Uterus (tissue), 4 donors: Measurements from ENCODE around the gene MEGF8. TPM values are rescaled to one million over a fixed set of nuclear protein-coding genes. Genes with fewer than 3 reads are reported as not detected.

Source experiments
- DNase-seq, 2 donors: peaks; one replicate each; pipeline ENCODE4 v3.0.0-alpha.2; 2019 to 2020
- H3K27ac ChIP-seq, 2 donors: fragments of 200-600 bp; sonication (generic); 1 replicate in 1 of 2; 2 replicates in 1 of 2; pipeline ENCODE4 v1.5.1; 2016 to 2018
- H3K27me3 ChIP-seq, 2 donors: fragments of 200-600 bp; sonication (generic); one replicate each; pipeline ENCODE4 v1.5.1; 2018 to 2019; ENCODE audit warnings: control low read depth in 1 of 2
- H3K36me3 ChIP-seq, 2 donors: fragments of 200-600 bp; sonication (generic); one replicate each; pipeline ENCODE4 v1.5.1; 2019; ENCODE audit warnings: control low read depth in 1 of 2
- H3K4me1 ChIP-seq, 2 donors: fragments of 200-600 bp; sonication (generic); one replicate each; pipeline ENCODE4 v1.5.1; 2018 to 2019; ENCODE audit warnings: control low read depth in 1 of 2
- H3K4me3 ChIP-seq, 2 donors: fragments of 200-600 bp; sonication (generic); 1 replicate in 1 of 2; 2 replicates in 1 of 2; pipeline ENCODE4 v1.5.1; 2018 to 2019; ENCODE audit warnings: mild to moderate bottlenecking in 1 of 2
- H3K9me3 ChIP-seq, 2 donors: fragments of 200-600 bp; sonication (generic); one replicate each; pipeline ENCODE4 v1.5.1; 2019; ENCODE audit warnings: control low read depth in 1 of 2
- POLR2A ChIP-seq, 2 donors: fragments of 450-650 bp; IDR thresholded peaks; one replicate each; pipeline ENCODE4 v1.6.1; 2016; ENCODE audit warnings: antibody characterized with exemption in 2 of 2, mild to moderate bottlenecking in 1 of 2, moderate library complexity in 1 of 2
- intact Hi-C: fragments of 100-400 bp; cut with DNase I; formaldehyde crosslinking; loops from one replicate; pipeline ENCODE4 v1.15.1; 2023; ENCODE audit warnings: low total_unique reads
- total RNA-seq, 4 donors: library from RNA; depleted of rRNA in 3 of 4; stranded (reverse); fragments of >200 nt in 3 of 4; gene quantifications; one replicate each; pipeline versions ENCODE4 v1.1.0 to v1.2.4, GENCODE V29; 2014 to 2023
- TF ChIP-seq, protein P1 (sequence below), 4 experiments: fragments of 200-600 bp in 2 of 4; fragments of 450-650 bp in 2 of 4; sonication (generic) in 2 of 4; IDR thresholded peaks; one replicate each; pipeline ENCODE4 v1.5.1; 2016 to 2019; ENCODE audit warnings: antibody characterized with exemption in 4 of 4, mild to moderate bottlenecking in 2 of 4, moderate library complexity in 1 of 4
- donor health status: DM: yes; HTN: yes; CAD: no.

The MEGF8 gene
- total RNA-seq, 4 donors from 2014 or later, result 3.6 to 30.0 (median 19.1) TPM

GRCh38 chr19:42325896-42326771 lies 699 bp downstream of the MEGF8 start:
- Histone ChIP-seq H3K9me3 (no peaks in the 10 kb centered on the region), H3K4me3 (peak overlapping the region; percentile 73 to 90), H3K36me3 (no peaks in the 10 kb centered on the region), H3K4me1 (peaks cover 0 to 20% of the 10 kb centered on the region in 2 donors), H3K27me3 (peaks cover 8 to 15% of the 10 kb centered on the region in 2 donors), H3K27ac (peak overlapping the region; percentile 55 to 71)
- TF ChIP-seq, protein P1, sequence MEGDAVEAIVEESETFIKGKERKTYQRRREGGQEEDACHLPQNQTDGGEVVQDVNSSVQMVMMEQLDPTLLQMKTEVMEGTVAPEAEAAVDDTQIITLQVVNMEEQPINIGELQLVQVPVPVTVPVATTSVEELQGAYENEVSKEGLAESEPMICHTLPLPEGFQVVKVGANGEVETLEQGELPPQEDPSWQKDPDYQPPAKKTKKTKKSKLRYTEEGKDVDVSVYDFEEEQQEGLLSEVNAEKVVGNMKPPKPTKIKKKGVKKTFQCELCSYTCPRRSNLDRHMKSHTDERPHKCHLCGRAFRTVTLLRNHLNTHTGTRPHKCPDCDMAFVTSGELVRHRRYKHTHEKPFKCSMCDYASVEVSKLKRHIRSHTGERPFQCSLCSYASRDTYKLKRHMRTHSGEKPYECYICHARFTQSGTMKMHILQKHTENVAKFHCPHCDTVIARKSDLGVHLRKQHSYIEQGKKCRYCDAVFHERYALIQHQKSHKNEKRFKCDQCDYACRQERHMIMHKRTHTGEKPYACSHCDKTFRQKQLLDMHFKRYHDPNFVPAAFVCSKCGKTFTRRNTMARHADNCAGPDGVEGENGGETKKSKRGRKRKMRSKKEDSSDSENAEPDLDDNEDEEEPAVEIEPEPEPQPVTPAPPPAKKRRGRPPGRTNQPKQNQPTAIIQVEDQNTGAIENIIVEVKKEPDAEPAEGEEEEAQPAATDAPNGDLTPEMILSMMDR (IDR thresholded peaks at IDR 0.05), result no peak
- TF ChIP-seq POLR2A (IDR thresholded peaks at IDR 0.05), result no peak
- intact Hi-C loops, result no loop called here
- no peak for DNase-seq

DNA sequence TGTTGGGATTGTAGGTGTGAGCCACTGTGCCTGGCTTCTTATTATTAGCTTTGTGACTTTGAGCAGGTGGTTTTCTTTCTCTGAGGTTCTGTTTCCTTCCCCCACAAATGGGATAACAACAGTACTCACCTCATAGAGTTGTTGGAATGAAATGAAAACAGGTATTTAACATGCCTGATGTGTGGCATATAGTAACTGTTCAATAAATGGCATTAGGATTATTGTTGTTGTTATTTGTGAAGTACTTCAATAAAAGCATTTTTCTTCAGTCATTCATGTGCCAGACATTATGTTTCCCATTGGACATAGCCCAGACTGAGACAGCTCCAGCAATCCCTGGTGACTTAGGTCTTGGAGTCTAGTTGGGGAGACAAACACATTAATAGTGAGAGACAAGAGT lies 1.5 kb downstream of the MEGF8 start:
- intact Hi-C loops, result no loop called here
- peaks cover 0 to 20% of the 10 kb centered on the region in 2 donors for H3K4me1 ChIP-seq

DNA sequence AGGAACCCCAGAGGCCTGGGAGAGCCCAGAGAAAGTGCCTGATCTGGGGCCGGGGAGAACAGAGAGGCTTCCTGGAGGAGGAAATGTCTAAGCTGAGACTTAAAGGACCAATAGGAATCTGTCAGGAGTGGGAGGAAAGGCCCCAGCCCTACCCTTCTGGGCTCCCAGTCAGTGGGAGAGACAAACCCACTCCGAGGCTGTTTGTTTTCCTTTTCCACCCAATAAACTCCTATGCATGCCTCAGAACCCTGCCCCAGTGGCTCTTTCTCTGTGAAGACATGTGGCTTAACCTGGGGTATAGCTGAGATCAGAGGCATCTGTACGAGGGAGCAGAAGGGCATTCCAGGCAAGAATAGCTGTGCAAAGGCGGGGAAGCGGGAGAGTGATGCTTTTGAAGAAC lies 1.9 kb downstream of the MEGF8 start:
- no peak overlapping the region for H3K4me3 ChIP-seq
- DNase-seq, result no peak
- intact Hi-C loops, result no loop called here
- TF ChIP-seq POLR2A (IDR thresholded peaks at IDR 0.05), result no peak
- TF ChIP-seq, protein P1 (IDR thresholded peaks at IDR 0.05), result no peak
- H3K27ac ChIP-seq, result no peak overlapping the region
- H3K9me3 ChIP-seq, result no peaks in the 10 kb centered on the region
- H3K4me1 ChIP-seq, result peaks cover 0 to 20% of the 10 kb centered on the region in 2 donors
- H3K36me3 ChIP-seq, result no peaks in the 10 kb centered on the region
- peaks cover 8 to 15% of the 10 kb centered on the region in 2 donors for H3K27me3 ChIP-seq

More for the DNA sequence above, 1.5 kb downstream of the MEGF8 start:
- peaks cover 8 to 15% of the 10 kb centered on the region in 2 donors for H3K27me3 ChIP-seq
- peak overlapping the region in 1 of 2 donors; percentile 90 for H3K4me3 ChIP-seq
- no peak for TF ChIP-seq POLR2A (IDR thresholded peaks at IDR 0.05)
- TF ChIP-seq, protein P1 (IDR thresholded peaks at IDR 0.05), result no peak
- no peaks in the 10 kb centered on the region for H3K9me3 ChIP-seq
- H3K27ac ChIP-seq, result no peak overlapping the region
- H3K36me3 ChIP-seq, result no peaks in the 10 kb centered on the region
- DNase-seq, result no peak

- H3K27ac ChIP-seq, result no peak overlapping the region
- no peaks in the 10 kb centered on the region for H3K9me3 ChIP-seq
- intact Hi-C loops, result no loop called here
- H3K36me3 ChIP-seq, result no peaks in the 10 kb centered on the region
- no peak overlapping the region for H3K4me3 ChIP-seq
- no peak for TF ChIP-seq POLR2A (IDR thresholded peaks at IDR 0.05)
- TF ChIP-seq, protein P1 (IDR thresholded peaks at IDR 0.05), result no peak
- H3K4me1 ChIP-seq, result peaks cover 0 to 20% of the 10 kb centered on the region in 2 donors
- H3K27me3 ChIP-seq, result peaks cover 8 to 15% of the 10 kb centered on the region in 2 donors
- DNase-seq, result no peak
Measured at GRCh38 chr19:42328106-42328505, 2.7 kb downstream of the MEGF8 start.

GRCh38 chr19:42328854-42329253 lies 3.4 kb downstream of the MEGF8 start:
- intact Hi-C loops, result no loop called here
- Histone ChIP-seq H3K27me3 (peaks cover 8 to 12% of the 10 kb centered on the region in 2 donors), H3K4me1 (peaks cover 0 to 17% of the 10 kb centered on the region in 2 donors), H3K27ac (no peak overlapping the region), H3K4me3 (no peak overlapping the region), H3K36me3 (no peaks in the 10 kb centered on the region), H3K9me3 (no peaks in the 10 kb centered on the region)
- TF ChIP-seq, protein P1 (IDR thresholded peaks at IDR 0.05), result no peak
- no peak for TF ChIP-seq POLR2A (IDR thresholded peaks at IDR 0.05)
- DNase-seq, result no peak
